HCT116 (cell line): ENCODE results near the gene COBL. TPM values are rescaled to one million over a fixed set of nuclear protein-coding genes. Genes with fewer than 3 reads are reported as not detected.

Experiments used
- ATAC-seq: fragments of 200-7000 bp; cut with Tn5 transposase; 2 replicates; pipeline ENCODE4 v1.9.1; 2020; ENCODE audit warnings: mild to moderate bottlenecking, moderate library complexity
- BruUV-seq: library from RNA; stranded (reverse); fragments of 400-500 nt; replicated peaks from 2 replicates; lab custom pipeline; 2021; lab: Mats Ljungman, UMichigan
- CTCF ChIA-PET: fragments of 300-600 bp; sonication (Branson Sonifier 250); formaldehyde crosslinking; loops from one replicate; lab custom pipeline; 2021; ENCODE audit warnings: antibody characterized with exemption; lab: Charles Lee
- POLR2A ChIA-PET: fragments of 300-600, 350-600 bp; sonication (Branson Sonifier 250); formaldehyde crosslinking; loops from one replicate; lab custom pipeline; 2021; ENCODE audit warnings: antibody characterized with exemption; lab: Charles Lee
- RAD21 ChIA-PET, 2 experiments: fragments of 300-600 bp; sonication (Branson Sonifier 250); formaldehyde crosslinking; loops; one replicate each; lab custom pipeline; 2023; ENCODE audit warnings: low total read pairs in 2 of 2; ENCODE audit not compliant: uncharacterized antibody in 2 of 2, unreplicated experiment in 2 of 2, low non-redundant PET in 1 of 2; lab: Charles Lee
- DNase-seq: peaks from one replicate; pipeline ENCODE4 v3.0.0-alpha.2; 2010; ENCODE audit warnings: low read depth, low spot score
- H2AFZ ChIP-seq: fragments of 200-600 bp; shearing (Covaris generic), sonication (generic); 2 replicates; pipeline ENCODE4 v1.6.1; 2017; ENCODE audit warnings: low read depth, mixed run types, mixed read lengths, antibody characterized with exemption, low read length; ENCODE audit not compliant: poor library complexity, severe bottlenecking
- H3K27ac ChIP-seq: 2 replicates; pipeline ENCODE4 v1.5.1; 2012; ENCODE audit warnings: low read depth, low read length
- H3K27me3 ChIP-seq: fragments of 200-600 bp; sonication (generic); 2 replicates; pipeline ENCODE4 v1.6.1; 2016; ENCODE audit warnings: mixed run types, low read length, mixed read lengths; ENCODE audit not compliant: insufficient read depth
- H3K36me3 ChIP-seq, 2 experiments: fragments of 200-500 bp in 1 of 2; fragments of 200-600 bp in 1 of 2; sonication (Bioruptor generic) in 1 of 2; sonication (generic) in 1 of 2; 2 replicates each; pipeline versions ENCODE4 v1.5.1 to v1.6.1; 2014 to 2016; ENCODE audit warnings: low read length in 2 of 2, inconsistent platforms in 1 of 2, mixed read lengths in 1 of 2, mixed run types in 1 of 2; ENCODE audit not compliant: insufficient read depth in 2 of 2, control insufficient read depth in 1 of 2
- H3K4me1 ChIP-seq, 2 experiments: fragments of 200-600 bp in 1 of 2; sonication (generic) in 1 of 2; 2 replicates each; pipeline versions ENCODE4 v1.5.1 to v1.6.1; 2012 to 2017; ENCODE audit warnings: low read length in 2 of 2, inconsistent platforms in 1 of 2, mild to moderate bottlenecking in 1 of 2, mixed read lengths in 1 of 2, mixed run types in 1 of 2, moderate library complexity in 1 of 2; ENCODE audit not compliant: insufficient read depth in 2 of 2, control insufficient read depth in 1 of 2
- H3K4me2 ChIP-seq: fragments of 200-600 bp; sonication (generic); 2 replicates; pipeline ENCODE4 v1.6.1; 2017; ENCODE audit warnings: mixed run types, low read length, mixed read lengths
- H3K4me3 ChIP-seq, 2 experiments: fragments of 200-600 bp in 1 of 2; sonication (generic) in 1 of 2; replicated peaks in 1 of 2; 2 replicates each; pipeline ENCODE4 v1.5.1; 2011 to 2016; ENCODE audit warnings: low read length in 2 of 2, control low read depth in 1 of 2, low read depth in 1 of 2, mild to moderate bottlenecking in 1 of 2, mixed read lengths in 1 of 2, mixed run types in 1 of 2
- H3K79me2 ChIP-seq: fragments of 200-600 bp; sonication (generic); 2 replicates; pipeline ENCODE4 v1.6.1; 2017; ENCODE audit warnings: mild to moderate bottlenecking, mixed run types, low read length, moderate library complexity, mixed read lengths; ENCODE audit not compliant: insufficient read depth
- H3K9ac ChIP-seq: fragments of 200-600 bp; sonication (generic); 2 replicates; pipeline ENCODE4 v1.6.1; 2016; ENCODE audit warnings: low read length, mixed read lengths
- H3K9me2 ChIP-seq: fragments of 200-600 bp; sonication (generic), shearing (Covaris generic); 2 replicates; pipeline ENCODE4 v1.6.1; 2017; ENCODE audit warnings: mixed run types, mild to moderate bottlenecking, moderate library complexity; ENCODE audit not compliant: insufficient read depth
- H3K9me3 ChIP-seq, 2 experiments: fragments of 200-500 bp in 1 of 2; fragments of 200-600 bp in 1 of 2; sonication (Bioruptor generic) in 1 of 2; sonication (generic) in 1 of 2; 2 replicates each; pipeline ENCODE4 v1.6.1; 2014 to 2017; ENCODE audit warnings: low read length in 2 of 2, mixed read lengths in 2 of 2, inconsistent platforms in 1 of 2, low read depth in 1 of 2, mild to moderate bottlenecking in 1 of 2, mixed run types in 1 of 2, moderate library complexity in 1 of 2; ENCODE audit not compliant: control insufficient read depth in 1 of 2, insufficient read depth in 1 of 2
- H4K20me1 ChIP-seq: fragments of 200-600 bp; sonication (generic), shearing (Covaris generic); 2 replicates; pipeline ENCODE4 v1.6.1; 2017; ENCODE audit warnings: mixed run types, mild to moderate bottlenecking, moderate library complexity; ENCODE audit not compliant: insufficient read depth
- CEBPB ChIP-seq: IDR thresholded peaks from 2 replicates; pipeline ENCODE4 v1.6.1; 2012; ENCODE audit warnings: low read depth
- ZNF274 ChIP-seq: fragments of 200-500 bp; sonication (Bioruptor generic); IDR thresholded peaks from 2 replicates; pipeline ENCODE4 v1.6.1; 2014; ENCODE audit warnings: mild to moderate bottlenecking, low read depth, low read length, inconsistent platforms
- intact Hi-C: fragments of 100-400 bp; cut with micrococcal nuclease; formaldehyde crosslinking; loops from 2 replicates; pipeline ENCODE4 v1.10.0; 2022
- total RNA-seq: library from RNA; stranded (reverse); gene quantifications from one replicate; pipeline ENCODE4 v1.2.1, GENCODE V29; 2021; ENCODE audit not compliant: unreplicated experiment
- TF ChIP-seq, protein P1 (sequence below): IDR thresholded peaks from 2 replicates; pipeline ENCODE4 v1.6.1; 2012; ENCODE audit warnings: low read depth
- TF ChIP-seq, protein P2 (sequence below), 3 experiments: fragments of 200-600 bp in 1 of 3; sonication (generic) in 1 of 3; IDR thresholded peaks in 2 of 3; conservative IDR thresholded peaks in 1 of 3; 2 replicates each; pipeline ENCODE4 v1.5.1; 2012 to 2017; ENCODE audit warnings: low read depth in 2 of 3, low read length in 2 of 3, antibody characterized with exemption in 1 of 3, borderline replicate concordance in 1 of 3, control low read depth in 1 of 3, mild to moderate bottlenecking in 1 of 3, mixed read lengths in 1 of 3, mixed run types in 1 of 3, moderate library complexity in 1 of 3; ENCODE audit not compliant: insufficient read depth in 1 of 3

COBL gene
- total RNA-seq, 1 experiment from 2014 or later, result 19.3 TPM

DNA sequence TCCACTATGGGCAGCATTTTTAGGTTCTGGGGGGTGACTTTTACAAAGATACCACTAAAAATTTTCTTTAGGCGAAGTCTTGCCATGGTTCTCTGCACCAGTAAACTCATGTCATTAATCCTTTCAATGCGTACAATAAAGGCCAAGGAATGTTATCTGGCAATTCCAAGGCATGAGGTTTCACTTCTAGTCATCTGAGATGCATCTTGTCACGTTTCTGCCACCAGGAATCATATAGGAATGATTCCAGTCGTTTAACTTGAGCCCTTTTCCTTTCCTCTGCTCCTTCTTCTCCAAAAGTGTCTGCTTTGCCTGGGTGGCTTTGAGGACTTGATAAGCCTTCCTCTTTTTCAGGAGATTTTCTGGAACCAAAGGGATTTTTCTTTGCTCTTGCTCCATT, 56.8 kb downstream of the COBL start:
- no TSS peak for BruUV-seq
- no peaks in the 10 kb centered on the region; the same call in 1 of the 2 replicates for H3K79me2 ChIP-seq

More for the DNA sequence above, 56.8 kb downstream of the COBL start:
- no peaks in the 10 kb centered on the region for H3K9me2 ChIP-seq
- no peaks in the 10 kb centered on the region for H3K27me3 ChIP-seq
- no peak for ATAC-seq
- no peaks in the 10 kb centered on the region for H3K36me3 ChIP-seq
- no peak overlapping the region for H3K9ac ChIP-seq
- DNase-seq, result no peak
- H3K4me1 ChIP-seq, result peaks cover 29 to 34% of the 10 kb centered on the region in 2 experiments
- H3K27ac ChIP-seq, result no peak overlapping the region
- H4K20me1 ChIP-seq, result no peaks in the 10 kb centered on the region
- POLR2A ChIA-PET, result no interaction called here
- CTCF ChIA-PET, result no interaction called here
- RAD21 ChIA-PET, result no interaction called here
- no peaks in the 10 kb centered on the region for H3K9me3 ChIP-seq
- TF ChIP-seq ZNF274 (no peak), CEBPB (no peak)
- TF ChIP-seq, protein P1, sequence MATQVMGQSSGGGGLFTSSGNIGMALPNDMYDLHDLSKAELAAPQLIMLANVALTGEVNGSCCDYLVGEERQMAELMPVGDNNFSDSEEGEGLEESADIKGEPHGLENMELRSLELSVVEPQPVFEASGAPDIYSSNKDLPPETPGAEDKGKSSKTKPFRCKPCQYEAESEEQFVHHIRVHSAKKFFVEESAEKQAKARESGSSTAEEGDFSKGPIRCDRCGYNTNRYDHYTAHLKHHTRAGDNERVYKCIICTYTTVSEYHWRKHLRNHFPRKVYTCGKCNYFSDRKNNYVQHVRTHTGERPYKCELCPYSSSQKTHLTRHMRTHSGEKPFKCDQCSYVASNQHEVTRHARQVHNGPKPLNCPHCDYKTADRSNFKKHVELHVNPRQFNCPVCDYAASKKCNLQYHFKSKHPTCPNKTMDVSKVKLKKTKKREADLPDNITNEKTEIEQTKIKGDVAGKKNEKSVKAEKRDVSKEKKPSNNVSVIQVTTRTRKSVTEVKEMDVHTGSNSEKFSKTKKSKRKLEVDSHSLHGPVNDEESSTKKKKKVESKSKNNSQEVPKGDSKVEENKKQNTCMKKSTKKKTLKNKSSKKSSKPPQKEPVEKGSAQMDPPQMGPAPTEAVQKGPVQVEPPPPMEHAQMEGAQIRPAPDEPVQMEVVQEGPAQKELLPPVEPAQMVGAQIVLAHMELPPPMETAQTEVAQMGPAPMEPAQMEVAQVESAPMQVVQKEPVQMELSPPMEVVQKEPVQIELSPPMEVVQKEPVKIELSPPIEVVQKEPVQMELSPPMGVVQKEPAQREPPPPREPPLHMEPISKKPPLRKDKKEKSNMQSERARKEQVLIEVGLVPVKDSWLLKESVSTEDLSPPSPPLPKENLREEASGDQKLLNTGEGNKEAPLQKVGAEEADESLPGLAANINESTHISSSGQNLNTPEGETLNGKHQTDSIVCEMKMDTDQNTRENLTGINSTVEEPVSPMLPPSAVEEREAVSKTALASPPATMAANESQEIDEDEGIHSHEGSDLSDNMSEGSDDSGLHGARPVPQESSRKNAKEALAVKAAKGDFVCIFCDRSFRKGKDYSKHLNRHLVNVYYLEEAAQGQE, result no peak
- TF ChIP-seq, protein P2, sequence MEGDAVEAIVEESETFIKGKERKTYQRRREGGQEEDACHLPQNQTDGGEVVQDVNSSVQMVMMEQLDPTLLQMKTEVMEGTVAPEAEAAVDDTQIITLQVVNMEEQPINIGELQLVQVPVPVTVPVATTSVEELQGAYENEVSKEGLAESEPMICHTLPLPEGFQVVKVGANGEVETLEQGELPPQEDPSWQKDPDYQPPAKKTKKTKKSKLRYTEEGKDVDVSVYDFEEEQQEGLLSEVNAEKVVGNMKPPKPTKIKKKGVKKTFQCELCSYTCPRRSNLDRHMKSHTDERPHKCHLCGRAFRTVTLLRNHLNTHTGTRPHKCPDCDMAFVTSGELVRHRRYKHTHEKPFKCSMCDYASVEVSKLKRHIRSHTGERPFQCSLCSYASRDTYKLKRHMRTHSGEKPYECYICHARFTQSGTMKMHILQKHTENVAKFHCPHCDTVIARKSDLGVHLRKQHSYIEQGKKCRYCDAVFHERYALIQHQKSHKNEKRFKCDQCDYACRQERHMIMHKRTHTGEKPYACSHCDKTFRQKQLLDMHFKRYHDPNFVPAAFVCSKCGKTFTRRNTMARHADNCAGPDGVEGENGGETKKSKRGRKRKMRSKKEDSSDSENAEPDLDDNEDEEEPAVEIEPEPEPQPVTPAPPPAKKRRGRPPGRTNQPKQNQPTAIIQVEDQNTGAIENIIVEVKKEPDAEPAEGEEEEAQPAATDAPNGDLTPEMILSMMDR (IDR thresholded peaks at IDR 0.05 in 2 of 3, conservative IDR thresholded peaks at IDR 0.05 in 1 of 3; ENCODE audit: borderline replicate concordance in 1 of 3, insufficient read depth in 1 of 3, low read depth in 2 of 3, low read length in 2 of 3), result no peak
- no peak overlapping the region for H3K4me3 ChIP-seq
- H2AFZ ChIP-seq, result no peak overlapping the region
- intact Hi-C loops, result no loop called here
- H3K4me2 ChIP-seq, result no peak overlapping the region
